Hepatic stellate cell (primary cell): ENCODE results near the gene MTHFSD.

Experiments used
- DNase-seq: peaks from one replicate; pipeline ENCODE4 v3.0.0; 2011; ENCODE audit warnings: low spot score

The MTHFSD gene

DNA sequence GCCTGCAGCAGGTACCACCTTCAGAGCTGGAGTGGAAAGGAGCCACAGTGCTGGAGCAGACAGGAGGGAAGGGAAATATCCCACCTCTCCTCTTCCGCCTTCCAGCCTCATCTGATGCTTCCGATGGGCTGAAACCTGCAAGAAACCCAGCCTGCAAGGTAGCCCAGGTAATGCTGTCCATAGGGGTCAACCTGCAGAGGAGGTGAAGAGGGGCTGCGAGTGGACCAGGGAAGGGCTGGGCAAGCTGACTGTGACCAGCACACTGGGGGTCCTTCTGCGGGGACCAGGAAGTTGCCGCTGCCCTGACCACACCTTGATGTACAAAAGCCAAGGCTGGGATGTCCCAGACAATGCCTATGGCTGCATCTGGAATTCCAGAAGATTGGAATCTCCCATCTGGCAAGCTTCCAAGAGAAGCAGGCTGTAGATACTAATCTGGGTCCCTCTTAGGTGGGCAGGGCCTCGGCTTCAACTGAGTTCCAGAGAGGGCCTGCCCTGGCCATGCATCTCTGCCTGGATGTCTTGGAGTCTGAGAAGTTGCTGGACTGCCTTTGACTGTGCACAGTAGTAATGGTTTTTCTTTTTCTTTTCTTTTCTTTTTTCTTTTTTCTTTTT lies 29.1 kb upstream of the MTHFSD start:
- DNase-seq: no peak

DNA sequence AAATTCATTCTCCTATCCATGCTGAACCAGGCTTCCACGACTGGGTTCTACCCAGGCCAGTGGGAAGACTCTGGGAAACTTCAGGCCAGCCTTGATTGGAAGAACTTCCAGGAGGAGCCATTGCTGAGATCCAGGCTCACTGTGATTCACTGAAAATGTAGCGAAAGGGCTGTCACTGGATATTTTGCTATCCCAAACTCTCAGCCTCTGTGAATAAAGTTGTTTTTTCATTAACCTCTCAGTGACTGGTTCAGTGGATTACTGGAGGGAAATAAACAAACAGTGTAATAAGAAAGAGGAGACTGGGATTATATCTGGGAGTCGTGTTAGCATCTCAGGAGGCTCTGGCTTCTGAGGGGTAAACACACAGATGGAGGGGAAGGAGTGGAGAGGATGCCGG lies 26.4 kb upstream of the MTHFSD start:
- DNase-seq: no peak

DNA sequence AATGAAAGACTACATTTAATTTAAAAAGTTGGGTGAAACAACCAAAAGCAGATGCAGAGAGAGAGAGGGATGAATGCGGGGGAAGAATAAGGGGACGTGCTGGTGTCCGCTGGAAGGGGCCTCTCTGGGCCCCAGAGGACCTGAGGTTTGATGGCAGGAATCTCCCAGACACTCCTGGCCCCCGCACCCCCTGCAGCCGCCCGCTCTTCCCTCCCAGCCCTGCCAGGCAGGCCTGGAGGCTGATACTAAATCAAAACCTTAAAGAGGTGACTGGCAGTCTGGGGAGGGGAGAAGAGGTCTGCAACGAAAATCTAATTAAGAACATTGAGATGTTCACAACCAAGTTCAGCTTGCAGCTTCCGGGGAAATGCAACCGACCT lies 25.7 kb upstream of the MTHFSD start:
- DNase-seq: no peak

- DNase-seq: no peak
Measured at GRCh38 chr16:86580063-86580790, 25.2 kb upstream of the MTHFSD start.

DNA sequence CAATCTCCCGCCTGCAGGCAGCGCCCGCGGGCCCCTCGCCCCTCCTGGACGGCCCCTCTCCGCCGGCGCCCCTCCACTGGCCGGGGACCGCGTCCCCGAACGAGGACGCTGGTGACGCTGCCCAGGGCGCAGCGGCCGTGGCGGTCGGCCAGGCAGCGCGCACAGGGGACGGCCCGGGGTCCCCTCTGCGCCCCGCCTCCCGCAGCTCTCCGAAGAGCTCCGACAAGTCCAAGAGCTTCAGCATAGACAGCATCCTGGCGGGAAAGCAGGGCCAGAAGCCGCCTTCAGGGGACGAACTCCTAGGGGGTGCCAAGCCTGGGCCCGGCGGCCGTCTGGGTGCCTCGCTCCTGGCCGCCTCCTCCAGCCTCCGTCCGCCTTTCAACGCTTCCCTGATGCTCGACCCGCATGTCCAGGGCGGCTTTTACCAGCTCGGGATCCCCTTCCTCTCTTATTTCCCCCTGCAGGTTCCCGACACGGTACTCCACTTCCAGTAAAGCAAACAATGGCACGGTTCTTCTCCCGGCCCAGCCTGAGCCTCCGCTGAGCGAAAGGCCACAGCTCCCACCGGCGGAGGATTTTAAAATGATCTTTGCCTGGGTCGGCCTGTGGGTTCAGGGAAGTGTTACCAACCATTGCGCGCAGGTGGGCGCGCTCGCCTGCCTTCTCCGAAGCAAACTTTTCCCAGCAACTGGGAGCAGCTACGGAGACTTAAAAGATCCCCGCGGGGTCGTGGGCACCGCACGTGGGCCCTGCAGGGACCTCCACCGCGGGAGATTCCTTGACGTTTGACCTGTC lies 24.4 kb upstream of the MTHFSD start:
- no peak for DNase-seq

DNA sequence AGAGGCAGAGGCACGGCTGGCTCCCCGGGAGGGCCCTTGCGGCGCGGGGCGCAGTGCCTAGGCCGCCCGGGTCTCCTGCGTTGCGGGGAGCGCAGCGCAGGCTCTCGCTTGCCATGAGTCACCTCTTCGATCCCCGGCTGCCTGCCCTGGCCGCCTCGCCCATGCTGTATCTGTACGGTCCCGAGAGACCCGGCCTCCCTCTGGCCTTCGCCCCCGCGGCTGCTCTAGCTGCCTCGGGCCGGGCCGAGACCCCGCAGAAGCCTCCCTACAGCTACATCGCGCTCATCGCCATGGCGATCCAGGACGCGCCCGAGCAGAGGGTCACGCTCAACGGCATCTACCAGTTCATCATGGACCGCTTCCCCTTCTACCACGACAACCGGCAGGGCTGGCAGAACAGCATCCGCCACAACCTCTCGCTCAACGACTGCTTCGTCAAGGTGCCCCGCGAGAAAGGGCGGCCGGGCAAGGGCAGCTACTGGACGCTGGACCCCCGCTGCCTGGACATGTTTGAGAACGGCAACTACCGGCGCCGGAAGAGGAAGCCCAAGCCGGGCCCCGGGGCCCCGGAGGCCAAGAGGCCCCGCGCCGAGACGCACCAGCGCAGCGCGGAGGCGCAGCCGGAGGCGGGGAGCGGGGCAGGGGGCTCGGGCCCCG lies 23.7 kb upstream of the MTHFSD start:
- peak; percentile 78 for DNase-seq

DNA sequence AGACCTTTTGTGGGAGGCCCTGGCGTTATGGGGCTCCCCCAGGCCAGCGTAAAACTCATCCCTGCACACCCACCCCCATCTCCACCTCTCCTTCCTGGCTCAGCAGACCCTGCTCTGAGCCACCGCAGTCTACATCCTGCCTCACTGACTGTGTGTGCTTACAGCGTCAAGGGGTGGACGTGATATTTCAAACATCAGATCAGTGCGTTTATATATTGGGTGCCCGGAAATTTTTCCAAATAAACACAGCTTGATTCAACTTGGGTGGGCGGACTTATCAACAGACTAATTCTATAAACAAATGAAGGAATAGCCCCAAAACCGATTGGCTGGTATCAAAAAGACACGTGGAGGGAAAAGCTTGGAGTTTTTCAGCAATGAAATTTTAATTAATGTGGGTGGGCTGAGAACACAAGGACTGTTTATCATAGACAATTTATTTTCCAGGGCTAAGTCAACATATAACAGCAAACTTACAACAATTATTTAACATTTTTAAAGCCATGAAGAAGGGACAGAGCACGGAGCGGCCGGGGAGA lies 23.1 kb upstream of the MTHFSD start, which contains the start of gene FOXL1:
FOXL1 (plus strand) TSS at position 489 of the 539 bp plus-strand sequence. CDS start 175 bp downstream, outside the sequence.
- peak; percentile 71 for DNase-seq

DNA sequence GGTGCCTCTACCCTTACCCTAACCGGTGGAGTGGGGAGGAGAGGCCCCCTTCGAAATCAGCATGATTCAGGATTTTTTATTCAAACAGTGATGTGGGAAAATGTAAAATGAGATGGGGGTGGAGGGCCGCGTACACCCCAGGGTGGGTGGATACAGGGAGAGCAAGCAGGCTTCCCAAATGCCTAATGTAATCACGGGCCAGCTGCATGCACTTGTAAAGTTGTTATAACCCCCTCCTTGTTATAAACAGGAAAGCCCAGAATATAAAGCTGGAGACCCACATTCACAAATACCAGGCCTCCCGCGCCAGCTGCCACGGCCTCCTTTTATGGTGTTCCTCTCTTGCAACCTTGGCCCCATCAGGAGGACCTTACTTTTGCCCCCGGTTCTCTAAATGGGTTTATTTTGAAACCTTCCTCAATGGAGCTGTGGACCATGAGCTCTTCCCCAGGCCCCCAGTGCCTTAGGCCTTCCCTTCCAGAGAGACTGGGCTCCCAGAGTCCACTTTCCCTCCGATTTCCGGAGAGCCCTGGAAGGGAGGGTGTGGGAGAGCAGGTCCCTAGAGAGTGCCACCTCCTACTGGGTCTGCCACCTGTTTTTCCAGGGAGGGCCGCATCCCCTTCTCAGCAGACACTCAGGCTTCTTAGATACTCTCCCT lies 22.4 kb upstream of the MTHFSD start:
- no peak for DNase-seq

GRCh38 chr16:86576591-86577313 lies 21.7 kb upstream of the MTHFSD start:
- no peak for DNase-seq

DNA sequence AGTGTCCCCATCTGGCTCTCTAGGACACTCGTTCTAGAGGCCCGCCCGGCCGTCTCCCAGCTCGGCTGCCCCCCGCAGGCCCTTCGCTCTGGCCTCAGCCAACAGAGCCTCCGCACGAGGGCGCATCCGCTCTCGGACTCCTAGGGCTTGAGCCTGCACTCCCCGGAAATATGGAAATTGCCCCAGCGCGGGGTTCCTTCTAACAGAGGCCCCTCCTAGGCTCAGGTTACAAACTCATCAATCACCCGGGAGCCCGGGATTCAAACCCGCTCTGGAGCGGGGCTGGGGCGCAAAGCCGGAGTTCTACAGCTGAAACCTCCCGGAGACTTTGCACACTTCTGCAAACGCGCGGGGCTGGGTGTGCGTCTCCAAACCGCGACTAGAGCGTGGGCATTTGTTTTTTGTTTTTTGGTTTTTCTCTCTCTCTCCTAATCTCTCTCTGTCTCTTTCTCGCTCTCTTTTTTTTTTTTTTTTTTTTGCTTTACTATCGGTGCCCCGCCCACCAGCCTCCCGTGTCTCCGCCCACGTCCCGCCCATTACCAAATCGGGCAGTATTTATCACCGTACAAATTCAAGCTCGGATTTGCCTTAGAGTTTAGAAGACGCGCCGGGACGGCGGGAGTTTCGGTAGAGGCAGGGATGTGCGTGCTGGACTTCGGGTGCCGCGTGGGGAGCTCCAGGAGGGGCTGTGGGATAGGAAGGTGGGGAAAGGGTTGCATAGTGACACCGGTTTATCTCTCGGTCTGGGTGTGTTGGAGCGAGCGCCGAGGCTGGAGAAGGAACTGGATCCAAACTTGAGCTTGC lies 20.9 kb upstream of the MTHFSD start:
- DNase-seq: peak; percentile 94

GRCh38 chr16:86575095-86575685 lies 20.2 kb upstream of the MTHFSD start:
- no peak for DNase-seq

GRCh38 chr16:86574646-86575045 lies 19.6 kb upstream of the MTHFSD start:
- DNase-seq: no peak

GRCh38 chr16:86573646-86574508 lies 18.8 kb upstream of the MTHFSD start:
- no peak for DNase-seq

DNA sequence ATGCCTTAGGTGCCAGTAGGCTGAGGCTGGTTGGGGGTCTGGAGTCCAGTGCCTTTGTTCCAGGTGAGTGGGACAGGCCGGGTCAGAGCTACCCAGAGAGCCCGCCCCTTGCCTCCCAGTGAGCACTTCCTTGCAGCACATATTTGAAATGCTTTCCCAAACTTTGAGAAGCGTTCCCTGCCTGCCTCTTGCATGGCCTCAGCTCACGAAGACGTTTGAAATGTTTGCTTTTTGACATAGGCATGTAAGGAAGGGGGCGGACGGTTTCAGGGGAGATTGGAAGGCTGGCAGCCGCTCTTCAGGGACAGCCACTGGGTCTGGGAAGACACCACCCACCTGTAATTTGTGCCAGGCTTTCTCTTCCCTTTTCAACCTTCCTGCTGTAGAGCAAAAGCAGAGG lies 18.2 kb upstream of the MTHFSD start:
- DNase-seq: no peak

- no peak for DNase-seq
Measured at GRCh38 chr16:86572606-86573005, 17.6 kb upstream of the MTHFSD start.

DNA sequence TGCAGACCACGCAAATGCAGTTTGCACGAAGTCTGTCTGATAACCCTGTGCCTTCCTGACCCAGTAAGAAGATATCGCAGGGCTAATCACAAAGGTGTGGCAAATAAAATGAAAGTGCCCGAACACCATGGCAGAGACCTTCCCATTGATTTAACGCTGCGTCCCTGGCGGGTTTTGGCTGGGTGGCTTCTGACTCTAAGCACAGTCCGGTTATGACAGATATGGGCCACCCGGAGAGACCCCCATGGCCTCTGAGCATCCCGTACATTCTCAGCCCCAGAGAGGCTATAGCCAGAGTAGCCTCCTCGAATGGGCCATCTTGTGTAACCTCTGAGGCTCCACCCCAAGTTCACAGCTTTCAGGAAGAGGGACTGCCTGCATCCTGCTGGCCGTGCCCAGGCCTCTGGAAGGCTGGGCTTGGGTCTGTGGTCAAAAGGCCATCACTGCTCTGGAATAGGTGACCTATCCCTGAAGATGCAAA lies 17.0 kb upstream of the MTHFSD start:
- no peak for DNase-seq

GRCh38 chr16:86571530-86571915 lies 16.5 kb upstream of the MTHFSD start:
- DNase-seq: no peak
